Heart right ventricle (tissue), 16 donors: Measurements from ENCODE around the gene RPS15. TPM values are rescaled to one million over a fixed set of nuclear protein-coding genes. Genes with fewer than 3 reads are reported as not detected.
A peak's percentile ranks its signal among the peaks of the same experiment; 100 is the strongest.

Source experiments
- ATAC-seq, 8 donors: fragments of 200-7000 bp; cut with Tn5 transposase; one replicate each; pipeline ENCODE4 v1.9.1; 2020; ENCODE audit warnings: mild to moderate bottlenecking in 8 of 8, moderate library complexity in 8 of 8, moderate number of reproducible peaks in 1 of 8
- DNase-seq, 2 donors: peaks; one replicate each; pipeline ENCODE4 v3.0.0-alpha.2; 2020
- H3K27ac ChIP-seq, 10 donors: fragments of 200-600 bp; sonication (generic) in 2 of 10; one replicate each; pipeline versions ENCODE4 v1.5.0 to v1.8.0; 2020 to 2022; ENCODE audit warnings: mild to moderate bottlenecking in 3 of 10
- H3K27me3 ChIP-seq, 7 donors: fragments of 200-600 bp; one replicate each; pipeline ENCODE4 v1.8.0; 2021 to 2022; ENCODE audit warnings: mild to moderate bottlenecking in 2 of 7
- H3K36me3 ChIP-seq, 9 donors: fragments of 200-600 bp; sonication (generic) in 1 of 9; one replicate each; pipeline versions ENCODE4 v1.5.0 to v1.8.0; 2020 to 2022; ENCODE audit warnings: mild to moderate bottlenecking in 2 of 9
- H3K4me1 ChIP-seq, 9 donors: fragments of 200-600 bp; sonication (generic) in 1 of 9; one replicate each; pipeline versions ENCODE4 v1.5.0 to v1.8.0; 2020 to 2022; ENCODE audit warnings: mild to moderate bottlenecking in 4 of 9
- H3K4me3 ChIP-seq, 10 donors: fragments of 200-600 bp; sonication (generic) in 2 of 10; one replicate each; pipeline versions ENCODE4 v1.5.0 to v1.8.0; 2020 to 2022; ENCODE audit warnings: mild to moderate bottlenecking in 7 of 10, moderate library complexity in 2 of 10
- H3K9me3 ChIP-seq, 11 donors: fragments of 200-600 bp in 10 of 11; sonication (generic) in 2 of 11; one replicate each; pipeline versions ENCODE4 v1.5.0 to v1.8.0; 2013 to 2022; ENCODE audit warnings: mild to moderate bottlenecking in 2 of 11, control low read depth in 1 of 11, moderate library complexity in 1 of 11
- WGBS, 2 donors: extraction: QIAGEN DNeasy Blood & Tissue Kit; methylation state at CpG; one replicate each; pipeline ENCODE4 v1.1.7; 2013; ENCODE audit warnings: inconsistent platforms in 1 of 2; 5-methylcytosine and 5-hydroxymethylcytosine counted together
- intact Hi-C, 10 donors: fragments of 100-400 bp; cut with DNase I; formaldehyde crosslinking; loops; one replicate each; pipeline versions ENCODE4 v1.11.1 to v1.14.2; 2022
- polyA plus RNA-seq, 2 donors: library from polyadenylated mRNA; stranded (reverse); fragments of 200-250 nt; gene quantifications; one replicate each; pipeline ENCODE4 v1.2.3, GENCODE V29; 2013
- total RNA-seq, 10 donors: library from RNA; stranded (reverse); fragmentation: NEBNext Ultra II Directional in 3 of 10; extraction: Animal tissue kit (Norgen Biotek cat#: 25700) in 3 of 10; gene quantifications; one replicate each; pipeline versions ENCODE4 v1.2.1 to v1.2.4, GENCODE V29; 2021 to 2023
- TF ChIP-seq, protein P1 (sequence below), 9 donors: fragments of 200-600 bp; sonication (generic) in 2 of 9; IDR thresholded peaks; one replicate each; pipeline versions ENCODE4 v1.5.0 to v1.8.0; 2021 to 2022; ENCODE audit warnings: antibody characterized with exemption in 9 of 9, mild to moderate bottlenecking in 5 of 9, moderate library complexity in 1 of 9
- donor health status: Arrhythmogenic right ventricular cardiomyopathy.
- donor health status: ischemic (EF 13 %, LVEDD 7.1; RV severe dilation, severe dysfunction).
- donor health status: healthy with polysubstance abuse.
- donor health status: DM: no; HTN: yes; CAD: no.
- donor health status: DM: no; HTN: no; CAD: no.
- donor health status: ischemic (EF 25% LVEDD 6.9; RV normal size, moderate dysfunction).
- donor health status: ischemic (EF 25% LVEDD 5.7; RV mildly dilated, moderate dysfunction).
- donor health status: healthy.
- donor health status: DM: yes; HTN: yes; CAD: no.
- donor health status: Ischemic cardiomyopathy.
- donor health status: ischemic (EF 35%, LVEDD 5.7; RV mildly dilated, moderate dysfunction).
- donor health status: nonischemic (EF 11% LVEDD 7.7; RV severe dilation, severe dysfunction).
- donor health status: DM: yes; HTN: yes; CAD: no.
- donor health status: PGD.
- donor health status: ischemic (EF 29% LVEDD 5.4; RV normal size, mild dysfunction).
- donor health status: nonischemic (EF 23%, LVEDD 6.1; RV moderate dilation, normal function).

The RPS15 gene
- total and polyA plus RNA-seq, 12 donors, result 480 to 3,724 (median 607) TPM

- peaks cover 21 to 49% (median 36%) of the 10 kb centered on the region in 9 donors for H3K4me1 ChIP-seq
- H3K27me3 ChIP-seq, result peaks cover 0 to 18% (median 0%) of the 10 kb centered on the region in 7 donors
- H3K4me3 ChIP-seq, result no peak overlapping the region
- DNase-seq (no peak), ATAC-seq (no peak)
- H3K9me3 ChIP-seq, result no peaks in the 10 kb centered on the region
- TF ChIP-seq, protein P1, sequence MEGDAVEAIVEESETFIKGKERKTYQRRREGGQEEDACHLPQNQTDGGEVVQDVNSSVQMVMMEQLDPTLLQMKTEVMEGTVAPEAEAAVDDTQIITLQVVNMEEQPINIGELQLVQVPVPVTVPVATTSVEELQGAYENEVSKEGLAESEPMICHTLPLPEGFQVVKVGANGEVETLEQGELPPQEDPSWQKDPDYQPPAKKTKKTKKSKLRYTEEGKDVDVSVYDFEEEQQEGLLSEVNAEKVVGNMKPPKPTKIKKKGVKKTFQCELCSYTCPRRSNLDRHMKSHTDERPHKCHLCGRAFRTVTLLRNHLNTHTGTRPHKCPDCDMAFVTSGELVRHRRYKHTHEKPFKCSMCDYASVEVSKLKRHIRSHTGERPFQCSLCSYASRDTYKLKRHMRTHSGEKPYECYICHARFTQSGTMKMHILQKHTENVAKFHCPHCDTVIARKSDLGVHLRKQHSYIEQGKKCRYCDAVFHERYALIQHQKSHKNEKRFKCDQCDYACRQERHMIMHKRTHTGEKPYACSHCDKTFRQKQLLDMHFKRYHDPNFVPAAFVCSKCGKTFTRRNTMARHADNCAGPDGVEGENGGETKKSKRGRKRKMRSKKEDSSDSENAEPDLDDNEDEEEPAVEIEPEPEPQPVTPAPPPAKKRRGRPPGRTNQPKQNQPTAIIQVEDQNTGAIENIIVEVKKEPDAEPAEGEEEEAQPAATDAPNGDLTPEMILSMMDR (IDR thresholded peaks at IDR 0.05), result no peak
- H3K27ac ChIP-seq, result peak overlapping the region in 1 of 10 donors; percentile 48
- peaks cover 0 to 38% (median 18%) of the 10 kb centered on the region in 9 donors for H3K36me3 ChIP-seq
- 62 to 66% methylated on average over 42 of the region's 42 CpGs for WGBS, 2 donors
- intact Hi-C loops, result loop anchor here in 1 of 10 donors (5.0 kb wide), 1 partner anchor 115 kb away; no protein-coding TSS in a partner anchor
These were observed 41.2 kb upstream of the RPS15 start for GRCh38 chr19:1396768-1397679.

GRCh38 chr19:1397838-1398237 lies 40.4 kb upstream of the RPS15 start:
- Histone ChIP-seq H3K4me1 (peaks cover 21 to 54% (median 36%) of the 10 kb centered on the region in 9 donors), H3K27me3 (peaks cover 0 to 27% (median 0%) of the 10 kb centered on the region in 7 donors), H3K9me3 (no peaks in the 10 kb centered on the region), H3K27ac (no peak overlapping the region), H3K4me3 (no peak overlapping the region), H3K36me3 (peaks cover 0 to 30% (median 13%) of the 10 kb centered on the region in 9 donors)
- 92 to 93% methylated on average over 9 of the region's 9 CpGs for WGBS, 2 donors
- ATAC-seq, result no peak
- TF ChIP-seq, protein P1 (IDR thresholded peaks at IDR 0.05), result no peak
- no peak for DNase-seq
- intact Hi-C loops, result loop anchor here in 1 of 10 donors (5.0 kb wide), 1 partner anchor 116 kb away; no protein-coding TSS in a partner anchor

- TF ChIP-seq, protein P1 (IDR thresholded peaks at IDR 0.05), result no peak
- no peak for DNase-seq
- intact Hi-C loops, result loop anchor here in 1 of 10 donors (5.0 kb wide), 1 partner anchor 117 kb away; no protein-coding TSS in a partner anchor
- Histone ChIP-seq H3K36me3 (peaks cover 0 to 17% (median 2%) of the 10 kb centered on the region in 9 donors), H3K4me1 (peaks cover 21 to 55% (median 38%) of the 10 kb centered on the region in 9 donors), H3K27ac (no peak overlapping the region), H3K9me3 (no peaks in the 10 kb centered on the region), H3K27me3 (peaks cover 0 to 38% (median 0%) of the 10 kb centered on the region in 7 donors), H3K4me3 (no peak overlapping the region)
- 90 to 94% methylated on average over 19 of the region's 19 CpGs for WGBS, 2 donors
- no peak for ATAC-seq
These were observed 39.1 kb upstream of the RPS15 start for GRCh38 chr19:1399079-1399478.

- H3K36me3 ChIP-seq, result peaks cover 0 to 12% (median 0%) of the 10 kb centered on the region in 9 donors
- H3K4me3 ChIP-seq, result no peak overlapping the region
- TF ChIP-seq, protein P1 (IDR thresholded peaks at IDR 0.05), result no peak
- H3K4me1 ChIP-seq, result peaks cover 21 to 54% (median 38%) of the 10 kb centered on the region in 9 donors
- H3K27me3 ChIP-seq, result peaks cover 0 to 38% (median 0%) of the 10 kb centered on the region in 7 donors
- no peak overlapping the region for H3K27ac ChIP-seq
- DNase-seq (no peak), ATAC-seq (no peak)
- no peaks in the 10 kb centered on the region for H3K9me3 ChIP-seq
- intact Hi-C loops, result loop anchor here in 5 of 10 donors (1.0 to 10.0 kb wide), 3 partner anchors 7 to 125 kb away; partner anchors contain the start of gene FAM174C (in 3 of the 5)
- 96 to 97% methylated on average over 15 of the region's 15 CpGs for WGBS, 2 donors
These were observed 38.5 kb upstream of the RPS15 start for GRCh38 chr19:1399745-1400144.
